Measurements from ENCODE around the gene TRAPPC6A. TPM values are rescaled to one million over a fixed set of nuclear protein-coding genes. Genes with fewer than 3 reads are reported as not detected.

TRAPPC6A gene
- total and polyA plus RNA-seq, 2 donors (not counting 1 experiment from before 2014, with no cell fraction given), result 9.3 to 15.9 TPM

DNA sequence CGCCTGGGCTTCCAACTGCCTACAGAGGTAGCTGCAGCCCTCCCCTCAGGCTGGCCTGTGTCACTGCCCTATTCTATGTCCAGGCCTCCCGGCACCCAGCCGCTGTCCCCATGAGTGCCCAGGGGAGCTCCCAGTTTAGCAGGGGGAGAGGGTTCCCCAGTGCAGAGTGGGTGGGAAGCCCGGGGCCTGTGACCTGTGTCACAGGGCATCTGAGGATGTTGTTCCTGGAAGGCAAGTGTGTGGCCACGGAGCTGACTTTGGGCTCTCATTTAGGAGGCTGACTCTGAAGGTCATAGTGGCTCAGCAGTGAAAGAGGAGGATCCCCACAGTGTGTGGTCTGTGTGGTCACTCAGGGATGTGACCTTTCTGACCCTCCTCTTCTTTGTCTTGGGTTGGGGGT is 59.9 kb downstream of the TRAPPC6A start:
- TF ChIP-seq EZH2 (IDR thresholded peaks at IDR 0.05; ENCODE audit: low read length, missing control alignments), result no peak
- TF ChIP-seq CTCF (conservative IDR thresholded peaks at IDR 0.05 in 1 of 2, IDR thresholded peaks at IDR 0.05 in 1 of 2; ENCODE audit: low read depth in 1 of 2, low read length in 2 of 2), result no peak
- peaks cover 2% of the 10 kb centered on the region for H4K20me1 ChIP-seq (ENCODE audit: control insufficient read depth, extremely low read depth, insufficient read depth, low read length)

DNA sequence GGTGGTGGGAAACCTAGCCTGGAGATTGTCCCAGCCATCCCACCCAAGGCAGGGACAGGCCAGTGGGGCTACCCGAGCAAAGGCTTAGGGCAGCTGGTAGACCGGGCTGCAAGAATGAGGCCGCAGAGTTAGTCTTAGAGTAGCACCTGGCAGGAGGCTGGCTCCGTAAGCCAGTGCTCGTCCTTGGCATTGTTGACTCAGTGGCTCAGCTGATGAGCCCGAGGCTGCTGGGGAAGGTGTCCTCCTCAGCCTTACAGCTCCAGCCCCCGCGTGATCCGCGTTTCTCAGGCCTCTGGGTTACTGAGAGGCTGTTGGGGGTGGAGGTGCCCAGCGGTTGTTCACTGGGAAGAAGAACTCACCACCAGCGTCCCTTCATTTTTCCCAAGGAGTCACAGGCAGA is 60.4 kb downstream of the TRAPPC6A start:
- Histone ChIP-seq H3K36me3 (ENCODE audit: control insufficient read depth, insufficient read depth, low read length) (no peaks in the 10 kb centered on the region), H3K27ac (ENCODE audit: insufficient read depth, low read length) (no peak overlapping the region), H3K9me3 (ENCODE audit: control insufficient read depth, insufficient read depth, low read depth, low read length) (no peaks in the 10 kb centered on the region), H3K27me3 (ENCODE audit: control insufficient read depth, insufficient read depth, low read length) (no peaks in the 10 kb centered on the region), H3K79me2 (ENCODE audit: control insufficient read depth, insufficient read depth, low read length) (peaks cover 71% of the 10 kb centered on the region), H3K4me3 (replicated peaks in 1 of 4; ENCODE audit: control extremely low read depth in 1 of 4, insufficient read depth in 1 of 4, low read depth in 3 of 4, low read length in 4 of 4) (no peak overlapping the region), H3K4me1 (ENCODE audit: control insufficient read depth, extremely low read depth, insufficient read depth, low read length) (no peaks in the 10 kb centered on the region), H4K20me1 (ENCODE audit: control insufficient read depth, extremely low read depth, insufficient read depth, low read length) (peaks cover 2% of the 10 kb centered on the region), H3K4me2 (ENCODE audit: extremely low read depth, insufficient read depth, low read length) (no peak overlapping the region), H3K9ac (ENCODE audit: insufficient read depth, low read length) (no peak overlapping the region), H2AFZ (ENCODE audit: low read length) (no peak overlapping the region)
- no peak for DNase-seq (ENCODE audit: low read depth in 2 of 2)
- TF ChIP-seq EZH2 (IDR thresholded peaks at IDR 0.05; ENCODE audit: low read length, missing control alignments) (no peak), CTCF (conservative IDR thresholded peaks at IDR 0.05 in 1 of 2, IDR thresholded peaks at IDR 0.05 in 1 of 2; ENCODE audit: low read depth in 1 of 2, low read length in 2 of 2) (no peak)

More for the DNA sequence above, 59.9 kb downstream of the TRAPPC6A start:
- Histone ChIP-seq H3K9me3 (ENCODE audit: control insufficient read depth, insufficient read depth, low read depth, low read length) (no peaks in the 10 kb centered on the region), H3K9ac (ENCODE audit: insufficient read depth, low read length) (no peak overlapping the region), H3K4me2 (ENCODE audit: extremely low read depth, insufficient read depth, low read length) (no peak overlapping the region), H3K4me1 (ENCODE audit: control insufficient read depth, extremely low read depth, insufficient read depth, low read length) (no peaks in the 10 kb centered on the region), H3K79me2 (ENCODE audit: control insufficient read depth, insufficient read depth, low read length) (peaks cover 69% of the 10 kb centered on the region), H3K36me3 (ENCODE audit: control insufficient read depth, insufficient read depth, low read length) (no peaks in the 10 kb centered on the region), H3K27me3 (ENCODE audit: control insufficient read depth, insufficient read depth, low read length) (no peaks in the 10 kb centered on the region), H2AFZ (ENCODE audit: low read length) (no peak overlapping the region), H3K27ac (ENCODE audit: insufficient read depth, low read length) (no peak overlapping the region), H3K4me3 (replicated peaks in 1 of 4; ENCODE audit: control extremely low read depth in 1 of 4, insufficient read depth in 1 of 4, low read depth in 3 of 4, low read length in 4 of 4) (no peak overlapping the region)
- no peak for DNase-seq (ENCODE audit: low read depth in 2 of 2)

- no peak overlapping the region for H2AFZ ChIP-seq (ENCODE audit: low read length)
- no peak overlapping the region for H3K4me2 ChIP-seq (ENCODE audit: extremely low read depth, insufficient read depth, low read length)
- no peaks in the 10 kb centered on the region for H3K27me3 ChIP-seq (ENCODE audit: control insufficient read depth, insufficient read depth, low read length)
- H3K9ac ChIP-seq (ENCODE audit: insufficient read depth, low read length), result no peak overlapping the region
- TF ChIP-seq EZH2 (IDR thresholded peaks at IDR 0.05; ENCODE audit: low read length, missing control alignments) (no peak), CTCF (conservative IDR thresholded peaks at IDR 0.05 in 1 of 2, IDR thresholded peaks at IDR 0.05 in 1 of 2; ENCODE audit: low read depth in 1 of 2, low read length in 2 of 2) (no peak)
- DNase-seq (ENCODE audit: low read depth in 2 of 2), result peak in 1 of 2 donors; percentile 58
- H3K27ac ChIP-seq (ENCODE audit: insufficient read depth, low read length), result no peak overlapping the region
- peaks cover 72% of the 10 kb centered on the region for H3K79me2 ChIP-seq (ENCODE audit: control insufficient read depth, insufficient read depth, low read length)
- peaks cover 2% of the 10 kb centered on the region for H4K20me1 ChIP-seq (ENCODE audit: control insufficient read depth, extremely low read depth, insufficient read depth, low read length)
- no peaks in the 10 kb centered on the region for H3K9me3 ChIP-seq (ENCODE audit: control insufficient read depth, insufficient read depth, low read depth, low read length)
- H3K4me1 ChIP-seq (ENCODE audit: control insufficient read depth, extremely low read depth, insufficient read depth, low read length), result no peaks in the 10 kb centered on the region
- no peaks in the 10 kb centered on the region for H3K36me3 ChIP-seq (ENCODE audit: control insufficient read depth, insufficient read depth, low read length)
- no peak overlapping the region for H3K4me3 ChIP-seq (replicated peaks in 1 of 4; ENCODE audit: control extremely low read depth in 1 of 4, insufficient read depth in 1 of 4, low read depth in 3 of 4, low read length in 4 of 4)
Observed at GRCh38 chr19:45117167-45117594, 60.9 kb downstream of the TRAPPC6A start.

Measured in fibroblast of lung (primary cell).